HepG2 (cell line): ENCODE data around the gene ZACN. TPM values are rescaled to one million over a fixed set of nuclear protein-coding genes. Genes with fewer than 3 reads are reported as not detected.

Experiments
- ATAC-seq: fragments of 200-7000 bp; cut with Tn5 transposase; 3 replicates; pipeline ENCODE4 v1.9.1; 2020; ENCODE audit warnings: mild to moderate bottlenecking, moderate library complexity
- BruUV-seq: library from RNA; stranded (reverse); fragments of 400-500 nt; replicated peaks from 2 replicates; lab custom pipeline; 2021; lab: Mats Ljungman, UMichigan
- CTCF ChIA-PET: fragments of 300-600 bp; formaldehyde crosslinking; extraction: SDS; loops from one replicate; lab custom pipeline; 2021; ENCODE audit warnings: low total read pairs, inconsistent platforms, low intra/inter-chr PET ratio; lab: Yijun Ruan, JAX
- POLR2A ChIA-PET: fragments of 350-600 bp; sonication (Branson Sonifier 250); formaldehyde crosslinking; loops from one replicate; lab custom pipeline; 2020; ENCODE audit warnings: antibody characterized with exemption, inconsistent platforms; lab: Yijun Ruan, JAX
- DNase-seq: peaks from one replicate; pipeline ENCODE4 v3.0.0-alpha.2; 2015; ENCODE audit warnings: low spot score
- FAIRE-seq: peaks from 3 replicates; lab custom pipeline; 2011; peaks lifted over from hg19 to GRCh38; lab: Jason Lieb, UNC
- H2AFZ ChIP-seq: one replicate; pipeline ENCODE4 v1.6.1; 2011; ENCODE audit warnings: low read length, inconsistent platforms
- H3K27ac ChIP-seq: fragments of 300-600 bp; 3 replicates; pipeline ENCODE4 v1.8.0; 2011; ENCODE audit warnings: mixed run types, mild to moderate bottlenecking, mixed read lengths, low read length, inconsistent platforms; ENCODE audit not compliant: insufficient read depth; ENCODE audit errors: extremely low read length
- H3K27me3 ChIP-seq, 2 experiments: fragments of 200-600 bp in 1 of 2; 2 replicates in 1 of 2; 3 replicates in 1 of 2; pipeline versions ENCODE4 v1.6.0 to v1.8.0; 2011; ENCODE audit warnings: low read length in 2 of 2, mild to moderate bottlenecking in 2 of 2, moderate library complexity in 2 of 2, inconsistent platforms in 1 of 2; ENCODE audit not compliant: insufficient read depth in 2 of 2, control insufficient read depth in 1 of 2
- H3K36me3 ChIP-seq, 2 experiments: fragments of 200-600 bp in 1 of 2; replicated peaks in 1 of 2; 2 replicates in 1 of 2; 3 replicates in 1 of 2; pipeline versions ENCODE4 v1.5.1 to v1.8.0; 2011; ENCODE audit warnings: low read length in 2 of 2, inconsistent platforms in 1 of 2; ENCODE audit not compliant: insufficient read depth in 2 of 2, control insufficient read depth in 1 of 2
- H3K4me1 ChIP-seq: 2 replicates; pipeline ENCODE4 v1.5.1; 2012; ENCODE audit warnings: low read length, inconsistent platforms; ENCODE audit not compliant: insufficient read depth
- H3K4me2 ChIP-seq: 2 replicates; pipeline ENCODE4 v1.6.0; 2011; ENCODE audit warnings: low read depth, low read length, inconsistent platforms
- H3K4me3 ChIP-seq, 3 experiments: fragments of 200-600 bp in 1 of 3; sonication (generic), shearing (Covaris generic) in 1 of 3; replicated peaks in 1 of 3; 2 replicates each; pipeline ENCODE4 v1.5.1; 2011 to 2016; ENCODE audit warnings: low read length in 3 of 3, inconsistent platforms in 2 of 3, low read depth in 2 of 3, mild to moderate bottlenecking in 2 of 3, control low read depth in 1 of 3, mixed read lengths in 1 of 3; ENCODE audit not compliant: insufficient read depth in 1 of 3
- H3K79me2 ChIP-seq: one replicate; pipeline ENCODE4 v1.6.1; 2011; ENCODE audit warnings: low read length, inconsistent platforms; ENCODE audit not compliant: insufficient read depth
- H3K9ac ChIP-seq: 2 replicates; pipeline ENCODE4 v1.6.0; 2011; ENCODE audit warnings: mild to moderate bottlenecking, low read depth, low read length, inconsistent platforms; ENCODE audit not compliant: insufficient read depth
- H3K9me3 ChIP-seq: 2 replicates; pipeline ENCODE4 v1.5.1; 2012; ENCODE audit warnings: mild to moderate bottlenecking, low read length
- H4K20me1 ChIP-seq: 2 replicates; pipeline ENCODE4 v1.6.0; 2011; ENCODE audit warnings: inconsistent platforms, mild to moderate bottlenecking, low read length, moderate library complexity; ENCODE audit not compliant: insufficient read depth
- DPF2 ChIP-seq: sonication (generic); formaldehyde crosslinking; IDR thresholded peaks from 2 replicates; pipeline ENCODE4 v1.4.0; 2020; ENCODE audit warnings: mild to moderate bottlenecking, low read depth, missing genetic modification reagents, borderline replicate concordance
- EHMT2 ChIP-seq: fragments of 200-600 bp; sonication (generic); IDR thresholded peaks from 2 replicates; pipeline ENCODE4 v1.7.0; 2017; ENCODE audit warnings: antibody characterized with exemption, low read depth, low read length, borderline replicate concordance
- MAZ ChIP-seq, 2 experiments: sonication (generic) in 1 of 2; formaldehyde crosslinking in 1 of 2; IDR thresholded peaks; 2 replicates each; pipeline versions ENCODE4 v1.5.0 to v1.6.1; 2012 to 2020; ENCODE audit warnings: low read depth in 2 of 2, mild to moderate bottlenecking in 2 of 2, borderline replicate concordance in 1 of 2, improper control_type of control experiment in 1 of 2, low read length in 1 of 2, missing genetic modification reagents in 1 of 2, moderate library complexity in 1 of 2
- NRL ChIP-seq: sonication (generic); formaldehyde crosslinking; IDR thresholded peaks from 2 replicates; pipeline ENCODE4 v1.5.0; 2020; ENCODE audit warnings: missing genetic modification reagents, mild to moderate bottlenecking, moderate library complexity, borderline replicate concordance
- SALL1 ChIP-seq: sonication (generic); formaldehyde crosslinking; IDR thresholded peaks from 2 replicates; pipeline ENCODE4 v1.8.0; 2022; ENCODE audit warnings: mild to moderate bottlenecking, missing genetic modification reagents
- TBP ChIP-seq: sonication (generic); formaldehyde crosslinking; IDR thresholded peaks from 2 replicates; pipeline ENCODE4 v1.5.0; 2020; ENCODE audit warnings: missing genetic modification reagents
- ZIK1 ChIP-seq: sonication (generic); formaldehyde crosslinking; IDR thresholded peaks from 2 replicates; pipeline ENCODE4 v1.5.0; 2020; ENCODE audit warnings: mild to moderate bottlenecking, low read depth, missing genetic modification reagents, borderline replicate concordance
- ZNF281 ChIP-seq: sonication (generic); formaldehyde crosslinking; IDR thresholded peaks from 2 replicates; pipeline ENCODE4 v1.4.0; 2020; ENCODE audit warnings: missing genetic modification reagents, borderline replicate concordance
- ZNF3 ChIP-seq: IDR thresholded peaks from 2 replicates; pipeline ENCODE4 v1.7.0; 2017; ENCODE audit warnings: inconsistent platforms
- ZNF354B ChIP-seq: sonication (generic); formaldehyde crosslinking; IDR thresholded peaks from 2 replicates; pipeline ENCODE4 v1.8.0; 2022; ENCODE audit warnings: mild to moderate bottlenecking, missing genetic modification reagents
- ZNF687 ChIP-seq: sonication (generic); formaldehyde crosslinking; IDR thresholded peaks from 2 replicates; pipeline ENCODE4 v1.5.1; 2020; ENCODE audit warnings: mild to moderate bottlenecking, missing genetic modification reagents, moderate library complexity
- ZSCAN25 ChIP-seq: sonication (generic); formaldehyde crosslinking; IDR thresholded peaks from 2 replicates; pipeline ENCODE4 v1.8.0; 2022; ENCODE audit warnings: mild to moderate bottlenecking, missing genetic modification reagents
- WGBS: methylation state at CpG from one replicate; pipeline ENCODE4 v1.1.6; 2017; ENCODE audit warnings: low lambda C conversion rate; 5-methylcytosine and 5-hydroxymethylcytosine counted together
- in situ Hi-C: cut with HindIII; loops from 2 replicates; pipeline ENCODE4 v1.10.0; 2017; ENCODE audit warnings: low pct_unique_long_range_greater_than_20kb; ENCODE audit not compliant: extremely low pct_ligation_motif_present
- intact Hi-C: fragments of 100-400 bp; cut with micrococcal nuclease; formaldehyde crosslinking; loops from one replicate; pipeline ENCODE4 v1.10.0; 2022; ENCODE audit not compliant: unreplicated experiment
- polyA plus RNA-seq, 8 experiments: library from polyadenylated mRNA; depleted of rRNA in 3 of 8; stranded (reverse) in 7 of 8; unstranded in 1 of 8; fragments of >200 nt; fragmentation: Illumina TruSeq in 4 of 8; extraction: Trizol in 4 of 8; gene quantifications; 2 replicates each; pipeline versions ENCODE4 v1.2.1 to v1.2.3, GENCODE V29; 2011 to 2016; ENCODE audit warnings: low read depth in 4 of 8, missing spikeins in 1 of 8, mixed read lengths in 1 of 8; ENCODE audit not compliant: insufficient read depth in 1 of 8
- total RNA-seq, 5 experiments: library from RNA; depleted of rRNA; stranded (reverse); fragments of >200 nt; fragmentation: Illumina TruSeq; extraction: Trizol; gene quantifications; 2 replicates each; pipeline ENCODE4 v1.2.3, GENCODE V29; 2016; ENCODE audit warnings: low read depth in 1 of 5

The ZACN gene
- total and polyA plus RNA-seq, 2 of the 13 experiments (the other 11 are each of a cell fraction or from before 2014, with no cell fraction given): 0.11 to 0.15 TPM

- TF ChIP-seq ZNF687 (CRISPR knock-in tag) (peak; percentile 38; the same call in 1 of the 2 replicates), TBP (CRISPR knock-in tag) (no peak)
Observed at GRCh38 chr17:76123749-76124581, 45.0 kb downstream of the ZACN start (continued).

- DNase-seq (no peak), FAIRE-seq (peak; percentile 49), ATAC-seq (peak; percentile 20)
- ChIA-PET POLR2A (interaction anchor here (0.8 to 2.8 kb wide), 5 partner anchors 9 to 53 kb away, joined by 3 to 13 read pairs (median 4); no protein-coding TSS in a partner anchor), CTCF (interaction anchor here (1.0 to 5.1 kb wide), 5 partner anchors 23 to 154 kb away, joined by 3 to 35 read pairs (median 6); no protein-coding TSS in a partner anchor)
- no peaks in the 10 kb centered on the region for H3K9me3 ChIP-seq
- H3K4me2 ChIP-seq: no peak overlapping the region
- peaks cover 17% of the 10 kb centered on the region for H3K4me1 ChIP-seq
- in situ Hi-C loops (loop anchor here (5.0 kb wide), 2 partner anchors 33 to 153 kb away; no protein-coding TSS in a partner anchor), intact Hi-C loops (no loop called here)
- peaks cover 0 to 13% of the 10 kb centered on the region in 2 experiments; a peak in 3 of 5 replicates for H3K27me3 ChIP-seq
- H2AFZ ChIP-seq: no peak overlapping the region
- no peak overlapping the region for H3K4me3 ChIP-seq
- H3K9ac ChIP-seq: no peak overlapping the region
- no peaks in the 10 kb centered on the region for H3K79me2 ChIP-seq
- BruUV-seq: no TSS peak
- 64% methylated on average over 19 of the region's 22 CpGs for WGBS
- no peaks in the 10 kb centered on the region for H3K36me3 ChIP-seq
- no peaks in the 10 kb centered on the region for H4K20me1 ChIP-seq
- no peak overlapping the region for H3K27ac ChIP-seq
- no peak for TF ChIP-seq NRL (CRISPR knock-in tag)
- 0 out of 2 replicates have a peak, but pooled peaks have one; percentile 16 for TF ChIP-seq SALL1 (CRISPR knock-in tag)
- no peak for TF ChIP-seq ZIK1 (CRISPR knock-in tag)
- TF ChIP-seq ZNF3 (CRISPR knock-in tag): no peak
- TF ChIP-seq ZSCAN25 (CRISPR knock-in tag): 0 out of 2 replicates have a peak, but pooled peaks have one; percentile 43
- TF ChIP-seq MAZ (IDR thresholded peaks at IDR 0.05; ENCODE audit: borderline replicate concordance, low read depth, low read length): no peak
- TF ChIP-seq MAZ (CRISPR knock-in tag; IDR thresholded peaks at IDR 0.05; ENCODE audit: low read depth): no peak
- no peak for TF ChIP-seq EHMT2
- TF ChIP-seq DPF2 (CRISPR knock-in tag): no peak
- no peak for TF ChIP-seq ZNF281
- TF ChIP-seq ZNF354B (CRISPR knock-in tag): no peak
Observed at GRCh38 chr17:76124582-76125390, 45.8 kb downstream of the ZACN start.
